HCT116 (cell line): Measurements from ENCODE around the gene MANBA.

Experiments
- ELF1 ChIP-seq: IDR thresholded peaks from 2 replicates; pipeline ENCODE4 v1.6.1; 2012; ENCODE audit warnings: low read depth, borderline replicate concordance
- EZH2 ChIP-seq: fragments of 200-600 bp; sonication (generic); IDR thresholded peaks from 2 replicates; pipeline ENCODE4 v1.6.1; 2017; ENCODE audit warnings: antibody characterized with exemption, mixed run types
- POLR2A ChIP-seq: IDR thresholded peaks from 2 replicates; pipeline ENCODE4 v1.7.0; 2011; ENCODE audit warnings: borderline replicate concordance; ENCODE audit not compliant: insufficient read depth, insufficient read length; ENCODE audit errors: extremely low read depth
- POLR2AphosphoS5 ChIP-seq: IDR thresholded peaks from 2 replicates; pipeline ENCODE4 v1.6.1; 2011; ENCODE audit warnings: mild to moderate bottlenecking, low read depth, low read length, moderate library complexity
- SIN3A ChIP-seq: IDR thresholded peaks from 2 replicates; pipeline ENCODE4 v1.6.1; 2012; ENCODE audit warnings: low read depth
- ZNF274 ChIP-seq: fragments of 200-500 bp; sonication (Bioruptor generic); IDR thresholded peaks from 2 replicates; pipeline ENCODE4 v1.6.1; 2014; ENCODE audit warnings: mild to moderate bottlenecking, low read depth, low read length, inconsistent platforms
- TF ChIP-seq, protein P1 (sequence below), 3 experiments: fragments of 200-600 bp in 1 of 3; sonication (generic) in 1 of 3; IDR thresholded peaks in 2 of 3; conservative IDR thresholded peaks in 1 of 3; 2 replicates each; pipeline ENCODE4 v1.5.1; 2012 to 2017; ENCODE audit warnings: low read depth in 2 of 3, low read length in 2 of 3, antibody characterized with exemption in 1 of 3, borderline replicate concordance in 1 of 3, control low read depth in 1 of 3, mild to moderate bottlenecking in 1 of 3, mixed read lengths in 1 of 3, mixed run types in 1 of 3, moderate library complexity in 1 of 3; ENCODE audit not compliant: insufficient read depth in 1 of 3
- TF ChIP-seq, protein P2 (sequence below): IDR thresholded peaks from 2 replicates; pipeline ENCODE4 v1.6.1; 2011; ENCODE audit warnings: mild to moderate bottlenecking, low read length, moderate library complexity; ENCODE audit not compliant: insufficient replicate concordance; ENCODE audit errors: extremely low read depth
- TF ChIP-seq, protein P3 (sequence below): IDR thresholded peaks from 2 replicates; pipeline ENCODE4 v1.6.1; 2012
- TF ChIP-seq, protein P4 (sequence below): IDR thresholded peaks from 2 replicates; pipeline ENCODE4 v1.6.1; 2012; ENCODE audit warnings: low read depth

DNA sequence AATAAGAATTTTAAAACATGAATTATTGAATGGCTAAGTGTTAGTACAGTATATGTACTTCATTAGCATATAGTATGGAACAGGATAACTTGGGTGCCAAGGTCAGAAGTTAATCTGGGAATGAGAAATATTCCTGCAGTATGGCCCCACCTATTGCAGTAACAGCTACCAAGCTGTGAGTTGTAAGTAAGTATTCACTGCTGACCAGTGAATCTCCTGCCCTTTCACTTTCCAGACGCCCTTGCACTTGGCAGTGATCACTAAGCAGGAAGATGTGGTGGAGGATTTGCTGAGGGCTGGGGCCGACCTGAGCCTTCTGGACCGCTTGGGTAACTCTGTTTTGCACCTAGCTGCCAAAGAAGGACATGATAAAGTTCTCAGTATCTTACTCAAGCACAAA is 154.5 kb downstream of the MANBA start:
- TF ChIP-seq, protein P1, sequence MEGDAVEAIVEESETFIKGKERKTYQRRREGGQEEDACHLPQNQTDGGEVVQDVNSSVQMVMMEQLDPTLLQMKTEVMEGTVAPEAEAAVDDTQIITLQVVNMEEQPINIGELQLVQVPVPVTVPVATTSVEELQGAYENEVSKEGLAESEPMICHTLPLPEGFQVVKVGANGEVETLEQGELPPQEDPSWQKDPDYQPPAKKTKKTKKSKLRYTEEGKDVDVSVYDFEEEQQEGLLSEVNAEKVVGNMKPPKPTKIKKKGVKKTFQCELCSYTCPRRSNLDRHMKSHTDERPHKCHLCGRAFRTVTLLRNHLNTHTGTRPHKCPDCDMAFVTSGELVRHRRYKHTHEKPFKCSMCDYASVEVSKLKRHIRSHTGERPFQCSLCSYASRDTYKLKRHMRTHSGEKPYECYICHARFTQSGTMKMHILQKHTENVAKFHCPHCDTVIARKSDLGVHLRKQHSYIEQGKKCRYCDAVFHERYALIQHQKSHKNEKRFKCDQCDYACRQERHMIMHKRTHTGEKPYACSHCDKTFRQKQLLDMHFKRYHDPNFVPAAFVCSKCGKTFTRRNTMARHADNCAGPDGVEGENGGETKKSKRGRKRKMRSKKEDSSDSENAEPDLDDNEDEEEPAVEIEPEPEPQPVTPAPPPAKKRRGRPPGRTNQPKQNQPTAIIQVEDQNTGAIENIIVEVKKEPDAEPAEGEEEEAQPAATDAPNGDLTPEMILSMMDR (IDR thresholded peaks at IDR 0.05 in 2 of 3, conservative IDR thresholded peaks at IDR 0.05 in 1 of 3; ENCODE audit: borderline replicate concordance in 1 of 3, insufficient read depth in 1 of 3, low read depth in 2 of 3, low read length in 2 of 3): no peak
- TF ChIP-seq ZNF274 (no peak), POLR2A (no peak), ELF1 (no peak), SIN3A (no peak), POLR2AphosphoS5 (no peak), EZH2 (no peak)
- TF ChIP-seq, protein P2, sequence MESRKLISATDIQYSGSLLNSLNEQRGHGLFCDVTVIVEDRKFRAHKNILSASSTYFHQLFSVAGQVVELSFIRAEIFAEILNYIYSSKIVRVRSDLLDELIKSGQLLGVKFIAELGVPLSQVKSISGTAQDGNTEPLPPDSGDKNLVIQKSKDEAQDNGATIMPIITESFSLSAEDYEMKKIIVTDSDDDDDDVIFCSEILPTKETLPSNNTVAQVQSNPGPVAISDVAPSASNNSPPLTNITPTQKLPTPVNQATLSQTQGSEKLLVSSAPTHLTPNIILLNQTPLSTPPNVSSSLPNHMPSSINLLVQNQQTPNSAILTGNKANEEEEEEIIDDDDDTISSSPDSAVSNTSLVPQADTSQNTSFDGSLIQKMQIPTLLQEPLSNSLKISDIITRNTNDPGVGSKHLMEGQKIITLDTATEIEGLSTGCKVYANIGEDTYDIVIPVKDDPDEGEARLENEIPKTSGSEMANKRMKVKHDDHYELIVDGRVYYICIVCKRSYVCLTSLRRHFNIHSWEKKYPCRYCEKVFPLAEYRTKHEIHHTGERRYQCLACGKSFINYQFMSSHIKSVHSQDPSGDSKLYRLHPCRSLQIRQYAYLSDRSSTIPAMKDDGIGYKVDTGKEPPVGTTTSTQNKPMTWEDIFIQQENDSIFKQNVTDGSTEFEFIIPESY: no peak
- TF ChIP-seq, protein P3, sequence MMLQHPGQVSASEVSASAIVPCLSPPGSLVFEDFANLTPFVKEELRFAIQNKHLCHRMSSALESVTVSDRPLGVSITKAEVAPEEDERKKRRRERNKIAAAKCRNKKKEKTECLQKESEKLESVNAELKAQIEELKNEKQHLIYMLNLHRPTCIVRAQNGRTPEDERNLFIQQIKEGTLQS: no peak
- TF ChIP-seq, protein P4, sequence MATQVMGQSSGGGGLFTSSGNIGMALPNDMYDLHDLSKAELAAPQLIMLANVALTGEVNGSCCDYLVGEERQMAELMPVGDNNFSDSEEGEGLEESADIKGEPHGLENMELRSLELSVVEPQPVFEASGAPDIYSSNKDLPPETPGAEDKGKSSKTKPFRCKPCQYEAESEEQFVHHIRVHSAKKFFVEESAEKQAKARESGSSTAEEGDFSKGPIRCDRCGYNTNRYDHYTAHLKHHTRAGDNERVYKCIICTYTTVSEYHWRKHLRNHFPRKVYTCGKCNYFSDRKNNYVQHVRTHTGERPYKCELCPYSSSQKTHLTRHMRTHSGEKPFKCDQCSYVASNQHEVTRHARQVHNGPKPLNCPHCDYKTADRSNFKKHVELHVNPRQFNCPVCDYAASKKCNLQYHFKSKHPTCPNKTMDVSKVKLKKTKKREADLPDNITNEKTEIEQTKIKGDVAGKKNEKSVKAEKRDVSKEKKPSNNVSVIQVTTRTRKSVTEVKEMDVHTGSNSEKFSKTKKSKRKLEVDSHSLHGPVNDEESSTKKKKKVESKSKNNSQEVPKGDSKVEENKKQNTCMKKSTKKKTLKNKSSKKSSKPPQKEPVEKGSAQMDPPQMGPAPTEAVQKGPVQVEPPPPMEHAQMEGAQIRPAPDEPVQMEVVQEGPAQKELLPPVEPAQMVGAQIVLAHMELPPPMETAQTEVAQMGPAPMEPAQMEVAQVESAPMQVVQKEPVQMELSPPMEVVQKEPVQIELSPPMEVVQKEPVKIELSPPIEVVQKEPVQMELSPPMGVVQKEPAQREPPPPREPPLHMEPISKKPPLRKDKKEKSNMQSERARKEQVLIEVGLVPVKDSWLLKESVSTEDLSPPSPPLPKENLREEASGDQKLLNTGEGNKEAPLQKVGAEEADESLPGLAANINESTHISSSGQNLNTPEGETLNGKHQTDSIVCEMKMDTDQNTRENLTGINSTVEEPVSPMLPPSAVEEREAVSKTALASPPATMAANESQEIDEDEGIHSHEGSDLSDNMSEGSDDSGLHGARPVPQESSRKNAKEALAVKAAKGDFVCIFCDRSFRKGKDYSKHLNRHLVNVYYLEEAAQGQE: no peak
